OCI-LY3 (cell line): Measurements from ENCODE around the gene ORM1.
"Not testable (repeated sequence)": the region's sequence is repeated elsewhere in the genome, so short reads cannot be mapped to it uniquely, and the experiment has no call there.

Experiments used
- H2AFZ ChIP-seq: fragments of 200-600, 300-600 bp; shearing (Covaris generic); 2 replicates; pipeline ENCODE4 v1.6.0; 2014; ENCODE audit warnings: antibody characterized with exemption, low read depth, low read length
- H3K27ac ChIP-seq: fragments of 200-600, 300-600 bp; sonication (generic); 2 replicates; pipeline ENCODE4 v1.5.1; 2014; ENCODE audit warnings: mild to moderate bottlenecking, low read length, moderate library complexity, mixed read lengths
- H3K27me3 ChIP-seq: fragments of 200-600, 300-600 bp; sonication (generic); 2 replicates; pipeline ENCODE4 v1.6.1; 2014; ENCODE audit warnings: low read depth, low read length, mixed read lengths
- H3K36me3 ChIP-seq: fragments of 200-600, 300-600 bp; sonication (generic); replicated peaks from 2 replicates; pipeline ENCODE3; 2014; ENCODE audit warnings: low read depth, low read length, mixed read lengths
- H3K4me1 ChIP-seq: fragments of 300-600, 200-600 bp; sonication (generic); 2 replicates; pipeline ENCODE4 v1.6.1; 2014; ENCODE audit warnings: low read length, mixed read lengths
- H3K4me2 ChIP-seq: fragments of 200-600, 300-600 bp; sonication (generic); 2 replicates; pipeline ENCODE4 v1.6.1; 2014; ENCODE audit warnings: low read length, mixed read lengths
- H3K4me3 ChIP-seq: fragments of 300-600, 200-600 bp; sonication (generic); 2 replicates; pipeline ENCODE4 v1.5.1; 2014; ENCODE audit warnings: antibody characterized with exemption, mild to moderate bottlenecking, low read length, moderate library complexity
- H3K79me2 ChIP-seq: fragments of 300-600, 200-600 bp; shearing (Covaris generic); 2 replicates; pipeline ENCODE4 v1.6.1; 2014; ENCODE audit warnings: mild to moderate bottlenecking, low read length, mixed read lengths
- H3K9ac ChIP-seq: fragments of 300-600, 200-600 bp; shearing (Covaris generic); 2 replicates; pipeline ENCODE4 v1.6.0; 2014; ENCODE audit warnings: mild to moderate bottlenecking, low read length, moderate library complexity
- H3K9me3 ChIP-seq: fragments of 200-600, 300-600 bp; shearing (Covaris generic); 2 replicates; pipeline ENCODE4 v1.6.1; 2014; ENCODE audit warnings: low read length, mixed read lengths; ENCODE audit not compliant: insufficient read depth
- H4K20me1 ChIP-seq: fragments of 200-600, 300-600 bp; sonication (generic); 2 replicates; pipeline ENCODE4 v1.6.1; 2016; ENCODE audit warnings: low read length, mixed read lengths; ENCODE audit not compliant: insufficient read depth
- EZH2phosphoT487 ChIP-seq: fragments of 200-600 bp; shearing (Covaris generic); IDR thresholded peaks from 2 replicates; pipeline ENCODE4 v1.6.1; 2018; ENCODE audit warnings: antibody characterized with exemption, mixed run types, low read depth
- TF ChIP-seq, protein P1 (sequence below): fragments of 200-600, 300-600 bp; sonication (generic); IDR thresholded peaks from 2 replicates; pipeline ENCODE4 v1.5.1; 2014; ENCODE audit warnings: antibody characterized with exemption, low read length, low read depth

Gene ORM1

DNA sequence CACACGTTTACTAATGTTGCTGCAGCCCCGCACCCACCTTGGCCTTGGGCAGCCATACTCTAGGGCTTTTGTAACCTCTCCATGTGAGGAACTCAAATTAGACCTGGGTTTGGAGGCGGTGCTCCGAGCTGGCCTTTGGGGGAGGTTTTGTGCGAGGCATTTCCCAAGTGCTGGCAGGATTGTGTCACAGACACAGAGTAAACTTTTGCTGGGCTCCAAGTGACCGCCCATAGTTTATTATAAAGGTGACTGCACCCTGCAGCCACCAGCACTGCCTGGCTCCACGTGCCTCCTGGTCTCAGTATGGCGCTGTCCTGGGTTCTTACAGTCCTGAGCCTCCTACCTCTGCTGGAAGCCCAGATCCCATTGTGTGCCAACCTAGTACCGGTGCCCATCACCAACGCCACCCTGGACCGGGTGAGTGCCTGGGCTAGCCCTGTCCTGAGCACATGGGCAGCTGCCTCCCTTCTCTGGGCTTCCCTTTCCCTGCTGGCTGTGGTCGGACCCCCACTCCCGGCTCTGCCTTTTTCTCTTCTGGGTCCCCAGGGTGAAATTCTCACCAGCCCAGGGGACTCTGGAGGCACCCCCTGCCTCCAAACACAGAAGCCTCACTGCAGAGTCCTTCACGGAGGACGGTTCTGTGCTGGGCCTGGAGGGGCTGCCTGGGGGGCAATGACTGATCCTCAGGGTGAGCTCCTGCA lies at the start of gene ORM1:
TSS of gene ORM1 (plus strand) at position 268 of the 701 bp plus-strand sequence. CDS start at position 304, 36 bp downstream.
- H3K27me3 ChIP-seq: peaks cover 17% of the 10 kb centered on the region
- H3K9ac ChIP-seq, H3K36me3 ChIP-seq: not testable (repeated sequence)

GRCh38 chr9:114273461-114273881 lies 49.4 kb upstream of the ORM1 start:
- Histone ChIP-seq H3K4me2 (no peak overlapping the region), H3K4me3 (no peak overlapping the region), H3K36me3 (no peaks in the 10 kb centered on the region), H3K27ac (no peak overlapping the region), H2AFZ (no peak overlapping the region), H4K20me1 (no peaks in the 10 kb centered on the region), H3K79me2 (no peaks in the 10 kb centered on the region), H3K9ac (no peak overlapping the region), H3K27me3 (peaks cover 20% of the 10 kb centered on the region), H3K9me3 (no peaks in the 10 kb centered on the region), H3K4me1 (no peaks in the 10 kb centered on the region)
- TF ChIP-seq, protein P1, sequence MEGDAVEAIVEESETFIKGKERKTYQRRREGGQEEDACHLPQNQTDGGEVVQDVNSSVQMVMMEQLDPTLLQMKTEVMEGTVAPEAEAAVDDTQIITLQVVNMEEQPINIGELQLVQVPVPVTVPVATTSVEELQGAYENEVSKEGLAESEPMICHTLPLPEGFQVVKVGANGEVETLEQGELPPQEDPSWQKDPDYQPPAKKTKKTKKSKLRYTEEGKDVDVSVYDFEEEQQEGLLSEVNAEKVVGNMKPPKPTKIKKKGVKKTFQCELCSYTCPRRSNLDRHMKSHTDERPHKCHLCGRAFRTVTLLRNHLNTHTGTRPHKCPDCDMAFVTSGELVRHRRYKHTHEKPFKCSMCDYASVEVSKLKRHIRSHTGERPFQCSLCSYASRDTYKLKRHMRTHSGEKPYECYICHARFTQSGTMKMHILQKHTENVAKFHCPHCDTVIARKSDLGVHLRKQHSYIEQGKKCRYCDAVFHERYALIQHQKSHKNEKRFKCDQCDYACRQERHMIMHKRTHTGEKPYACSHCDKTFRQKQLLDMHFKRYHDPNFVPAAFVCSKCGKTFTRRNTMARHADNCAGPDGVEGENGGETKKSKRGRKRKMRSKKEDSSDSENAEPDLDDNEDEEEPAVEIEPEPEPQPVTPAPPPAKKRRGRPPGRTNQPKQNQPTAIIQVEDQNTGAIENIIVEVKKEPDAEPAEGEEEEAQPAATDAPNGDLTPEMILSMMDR: no peak
- no peak for TF ChIP-seq EZH2phosphoT487

More for the DNA sequence above, at the start of gene ORM1:
- not testable (repeated sequence) for H2AFZ ChIP-seq, H3K4me3 ChIP-seq, H3K9me3 ChIP-seq, H3K27ac ChIP-seq, H3K4me2 ChIP-seq, H3K4me1 ChIP-seq, H3K79me2 ChIP-seq, H4K20me1 ChIP-seq

DNA sequence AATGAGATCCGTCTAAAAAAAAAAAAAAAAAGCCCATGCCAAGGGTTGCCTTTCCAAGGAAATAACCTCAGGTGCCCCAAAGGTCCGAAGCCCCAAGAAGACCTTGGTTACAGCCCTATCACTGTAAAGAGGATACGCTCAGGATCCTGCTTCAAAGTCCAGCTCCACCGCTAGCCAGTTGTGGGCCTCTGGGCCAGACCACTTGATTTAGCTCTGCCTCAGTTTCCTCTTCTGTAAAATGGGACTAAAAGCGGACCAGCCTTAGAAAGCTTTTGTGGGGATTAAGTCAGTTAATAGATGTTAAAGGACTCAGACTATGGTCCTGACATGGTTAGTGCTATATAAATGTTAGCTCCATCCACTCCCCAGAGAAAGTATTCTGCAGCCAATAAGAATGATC lies 48.7 kb upstream of the ORM1 start:
- no peak overlapping the region for H3K9ac ChIP-seq
- no peak overlapping the region for H3K27ac ChIP-seq
- no peaks in the 10 kb centered on the region for H3K79me2 ChIP-seq
- H3K4me2 ChIP-seq: no peak overlapping the region
- H3K4me3 ChIP-seq: no peak overlapping the region
- H4K20me1 ChIP-seq: no peaks in the 10 kb centered on the region
- no peaks in the 10 kb centered on the region for H3K9me3 ChIP-seq
- no peak overlapping the region for H2AFZ ChIP-seq
- H3K27me3 ChIP-seq: peaks cover 20% of the 10 kb centered on the region
- H3K36me3 ChIP-seq: no peaks in the 10 kb centered on the region
- TF ChIP-seq, protein P1: no peak
- no peak for TF ChIP-seq EZH2phosphoT487
- H3K4me1 ChIP-seq: no peaks in the 10 kb centered on the region

DNA sequence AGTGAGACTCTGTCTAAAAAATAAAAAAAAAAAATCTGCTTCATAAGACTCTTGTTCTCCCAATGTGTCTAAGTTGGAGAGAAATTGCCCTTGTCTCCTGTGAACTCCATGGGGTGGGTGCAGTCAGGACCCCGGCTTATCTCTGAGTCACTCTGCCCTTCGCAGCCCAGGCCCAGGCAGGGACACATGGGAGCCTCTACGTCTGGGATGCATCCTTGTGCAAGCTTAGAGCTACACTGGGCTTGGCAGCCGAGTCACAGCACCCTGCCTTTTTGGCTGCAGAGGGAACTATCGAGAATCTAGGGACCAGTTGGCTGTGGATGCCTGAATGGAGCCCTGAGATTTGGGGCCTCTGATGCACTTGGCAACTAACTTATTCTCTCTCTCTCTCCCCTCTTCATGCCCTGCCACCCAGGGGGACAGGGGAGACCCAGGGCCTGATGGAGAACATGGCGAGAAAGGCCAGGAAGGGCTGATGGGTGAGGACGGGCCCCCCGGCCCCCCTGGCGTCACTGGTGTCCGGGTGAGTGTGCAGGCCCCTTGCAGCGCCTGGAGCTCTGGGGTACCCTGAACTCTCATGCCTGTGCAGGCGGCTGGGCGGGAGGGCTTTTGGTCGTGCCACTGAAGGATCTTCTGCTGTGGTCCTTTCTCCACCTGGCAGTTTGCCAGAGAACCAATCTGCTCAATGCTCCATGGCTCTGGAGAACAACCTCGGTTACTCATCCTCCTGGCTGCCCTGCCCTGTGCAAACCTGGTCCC lies 47.5 kb upstream of the ORM1 start:
- H3K79me2 ChIP-seq: no peaks in the 10 kb centered on the region
- H2AFZ ChIP-seq: no peak overlapping the region
- H3K4me1 ChIP-seq: no peaks in the 10 kb centered on the region
- no peaks in the 10 kb centered on the region for H4K20me1 ChIP-seq
- H3K9ac ChIP-seq: no peak overlapping the region
- no peak overlapping the region for H3K4me2 ChIP-seq
- TF ChIP-seq EZH2phosphoT487: no peak
- TF ChIP-seq, protein P1: no peak
- H3K27me3 ChIP-seq: peaks cover 15% of the 10 kb centered on the region; the same call in 1 of the 2 replicates
- H3K36me3 ChIP-seq: no peaks in the 10 kb centered on the region
- H3K9me3 ChIP-seq: no peaks in the 10 kb centered on the region
- no peak overlapping the region for H3K4me3 ChIP-seq
- H3K27ac ChIP-seq: no peak overlapping the region
